ENCODE measurements around the gene ABR.
"Not testable (repeated sequence)": the region's sequence is repeated elsewhere in the genome, so short reads cannot be mapped to it uniquely, and the experiment has no call there.

Gene ABR

DNA sequence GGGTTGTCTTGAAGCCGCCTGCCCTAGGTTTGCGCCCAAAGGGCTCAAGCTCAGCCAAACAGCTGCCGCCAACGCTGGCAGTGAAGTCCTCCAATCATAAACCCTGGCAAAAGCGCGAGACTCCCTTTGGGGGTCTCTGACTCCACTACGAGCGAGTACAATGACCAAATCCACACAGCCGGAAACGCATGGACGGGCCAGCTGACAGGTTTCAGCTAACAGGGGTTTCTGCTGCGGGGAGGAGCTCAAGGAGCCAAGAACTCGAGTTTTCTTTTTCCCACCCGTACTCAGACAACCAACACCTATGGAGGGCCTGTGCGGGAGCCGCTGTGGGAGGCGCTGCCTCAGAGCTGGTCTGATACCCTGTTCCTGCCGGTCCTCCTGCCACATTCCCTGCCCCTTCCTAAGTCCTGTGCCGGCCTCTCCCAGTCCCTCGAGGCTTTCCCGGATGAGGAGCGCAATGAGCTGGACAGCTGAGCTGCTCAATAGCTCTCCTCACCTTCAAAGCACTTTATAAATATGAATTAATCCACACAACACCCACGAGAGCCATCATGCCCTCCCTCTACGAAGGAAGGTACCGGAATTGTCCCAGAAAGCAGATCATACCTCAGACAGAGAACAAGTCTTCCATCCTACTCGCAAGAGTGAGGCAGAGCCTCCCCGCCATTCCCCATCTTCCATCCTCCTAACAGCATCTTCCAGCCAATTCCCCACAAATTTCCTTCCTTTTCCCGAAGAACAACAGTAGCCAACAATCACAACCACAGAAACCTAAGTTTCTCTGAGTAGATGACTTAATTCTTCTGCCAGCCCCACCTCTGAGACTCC is 6.1 kb downstream of the ABR start:
- DNase-seq (ENCODE audit: low spot score) = no peak

- DNase-seq (ENCODE audit: low spot score) = no peak
These were observed 7.8 kb downstream of the ABR start for GRCh38 chr17:1171953-1172352.

- DNase-seq (ENCODE audit: low spot score) = no peak
These were observed 9.0 kb downstream of the ABR start for GRCh38 chr17:1170739-1171138.

GRCh38 chr17:1169929-1170312 is 9.9 kb downstream of the ABR start:
- DNase-seq (ENCODE audit: low spot score) = no peak

- DNase-seq (ENCODE audit: low spot score) = no peak
These were observed 10.4 kb downstream of the ABR start for GRCh38 chr17:1169221-1169928.

- no peak for DNase-seq (ENCODE audit: low spot score)
These were observed 11.1 kb downstream of the ABR start for GRCh38 chr17:1168533-1169220.

DNA sequence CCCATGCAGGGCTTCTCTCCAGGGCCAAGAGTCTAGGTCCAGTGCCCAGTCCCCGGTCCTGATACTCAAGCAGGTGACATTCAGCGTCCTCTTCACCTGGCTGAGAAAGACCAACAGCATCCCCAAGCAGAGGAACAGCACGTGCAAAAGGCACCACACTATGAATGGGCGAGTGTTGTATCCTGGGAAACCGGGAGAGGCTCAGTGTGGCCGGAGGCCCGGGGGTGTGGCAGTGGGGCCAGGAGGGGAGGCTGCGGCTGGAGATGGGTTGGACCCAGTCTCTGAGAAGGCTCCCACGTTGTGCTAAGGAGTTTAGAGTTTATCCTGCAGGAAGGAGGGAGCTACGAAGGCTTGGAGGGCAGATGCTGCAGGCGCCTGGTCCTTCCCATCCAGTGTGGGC is 13.5 kb downstream of the ABR start:
- DNase-seq (ENCODE audit: low spot score) = no peak

- DNase-seq (ENCODE audit: low spot score) = no peak
These were observed 13.9 kb downstream of the ABR start for GRCh38 chr17:1165836-1166235.

DNA sequence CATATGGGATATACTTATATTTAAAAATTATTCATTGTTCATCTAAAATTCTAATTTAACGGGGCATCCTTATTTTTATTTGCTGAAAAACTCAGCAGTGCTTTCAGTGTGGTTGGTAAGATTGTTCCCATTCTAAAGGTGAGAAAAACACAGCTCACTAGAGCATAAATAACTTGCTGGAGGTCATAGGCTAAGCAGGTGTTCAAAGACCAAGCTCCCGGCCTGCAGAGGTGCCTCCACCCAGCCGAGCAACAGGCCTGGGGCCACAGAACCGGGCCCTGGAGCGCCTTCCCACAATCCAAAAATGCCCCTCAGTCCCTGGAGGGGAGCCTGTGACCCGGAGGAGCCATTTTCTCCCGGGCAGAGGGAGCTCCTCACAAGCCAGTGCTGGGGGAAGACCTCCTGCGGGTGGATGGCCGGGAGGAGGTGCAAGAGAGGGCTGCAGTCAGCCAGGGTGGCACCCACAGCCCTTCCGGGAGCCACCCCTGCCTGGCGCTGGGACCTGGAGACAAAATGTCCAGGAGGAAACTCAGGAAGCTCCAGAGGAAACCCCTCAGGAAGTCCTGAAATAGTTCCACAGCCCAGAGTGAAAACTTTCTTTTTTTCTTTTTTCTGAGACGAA is 14.7 kb downstream of the ABR start:
- no peak for DNase-seq (ENCODE audit: low spot score)

- DNase-seq (ENCODE audit: low spot score) = no peak
These were observed 17.5 kb downstream of the ABR start for GRCh38 chr17:1162116-1162855.

GRCh38 chr17:1160591-1161390 is 19.0 kb downstream of the ABR start:
- no peak for DNase-seq (ENCODE audit: low spot score)

- no peak for DNase-seq (ENCODE audit: low spot score)
These were observed 20.2 kb downstream of the ABR start for GRCh38 chr17:1159431-1160180.

- no peak for DNase-seq (ENCODE audit: low spot score)
These were observed 20.9 kb downstream of the ABR start for GRCh38 chr17:1158879-1159278.

DNA sequence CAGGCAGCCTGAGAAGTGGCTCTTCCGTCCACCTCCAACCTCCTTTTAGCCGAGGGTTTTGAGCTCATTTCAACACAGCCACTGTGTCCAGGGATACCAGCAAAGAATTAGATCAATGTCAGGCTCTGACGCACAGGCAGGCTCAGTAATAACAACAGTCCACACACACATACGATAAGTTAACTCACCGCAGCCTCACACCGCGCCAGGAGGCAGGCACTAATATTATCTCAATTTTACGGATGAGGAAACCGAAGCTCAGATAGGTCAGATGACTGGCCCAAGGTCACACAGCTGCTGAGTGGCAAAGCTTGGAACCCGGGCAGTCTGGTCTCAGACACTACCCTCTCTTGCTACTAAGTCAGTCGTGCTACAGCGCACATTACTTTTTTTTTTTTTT is 22.9 kb downstream of the ABR start:
- no peak for DNase-seq (ENCODE audit: low spot score)

DNA sequence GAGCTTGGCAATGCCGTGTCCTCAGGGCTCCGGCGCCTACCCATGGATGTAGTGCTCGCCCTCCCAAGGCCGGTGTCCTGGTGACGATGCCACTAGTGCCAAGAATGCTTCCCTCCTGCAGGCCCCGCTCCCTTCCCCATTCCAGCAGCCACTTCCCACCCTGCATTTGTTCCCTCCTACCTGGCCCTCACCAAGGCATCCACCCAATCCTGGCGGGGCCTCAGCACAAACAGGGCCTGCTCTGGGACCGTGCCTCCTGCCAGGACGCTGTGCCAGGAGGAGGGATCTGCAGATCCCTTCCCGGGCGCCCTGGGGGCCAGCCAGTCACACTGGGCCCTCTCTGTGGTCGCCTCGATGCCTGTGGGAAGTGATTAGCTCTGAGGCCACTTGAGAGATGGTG is 25.1 kb downstream of the ABR start:
- DNase-seq (ENCODE audit: low spot score) = no peak

GRCh38 chr17:1153795-1154546 is 25.8 kb downstream of the ABR start:
- no peak for DNase-seq (ENCODE audit: low spot score)

- DNase-seq (ENCODE audit: low spot score) = not testable (repeated sequence)
These were observed 27.2 kb downstream of the ABR start for GRCh38 chr17:1152582-1152981.

DNA sequence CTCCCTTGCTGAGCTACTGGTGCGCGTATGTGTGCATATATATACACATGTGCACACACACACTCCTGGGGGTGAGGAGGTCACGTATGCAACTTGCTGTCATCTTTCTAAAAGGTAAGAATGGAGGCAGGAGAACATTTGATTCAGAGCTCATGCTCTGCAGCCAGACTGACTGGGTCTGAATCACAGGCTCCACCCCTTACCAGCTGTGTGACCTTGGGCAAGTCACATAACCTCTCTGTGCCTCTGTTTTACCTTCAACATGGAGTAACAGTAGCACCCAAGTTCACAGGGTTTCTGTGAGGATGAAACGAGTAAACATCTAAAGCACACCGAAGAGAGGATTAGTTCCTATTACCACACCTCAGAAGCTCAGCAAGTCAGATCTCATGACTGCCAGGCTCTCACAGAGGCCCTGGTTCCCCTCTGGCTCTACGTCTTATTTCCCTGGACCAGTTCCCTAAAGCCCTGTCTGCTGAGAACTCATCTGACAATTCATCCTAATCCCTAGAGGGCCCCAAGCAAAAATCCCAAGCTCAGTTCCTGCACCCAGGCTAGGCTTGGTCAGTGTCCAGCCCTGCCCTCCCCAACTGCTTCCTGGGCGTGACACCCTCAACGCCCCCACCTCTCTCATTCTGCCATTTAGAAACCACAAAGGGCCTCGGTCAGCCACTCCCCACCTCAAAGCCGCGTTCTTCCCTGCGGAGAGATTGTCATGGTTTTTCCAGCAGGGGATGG is 28.7 kb downstream of the ABR start:
- no peak for DNase-seq (ENCODE audit: low spot score)

- no peak for DNase-seq (ENCODE audit: low spot score)
These were observed 29.9 kb downstream of the ABR start for GRCh38 chr17:1149869-1150268.

Measured in CD4-positive, alpha-beta T cell treated with Interleukin-2 at 100 ng/mL for 4 hours (primary cell).